Sigmoid colon (tissue), 4 donors: ENCODE data around the gene AHNAK2.

Source experiments
- POLR2A ChIP-seq, 2 donors: fragments of 450-650 bp; IDR thresholded peaks; one replicate each; pipeline ENCODE4 v1.6.1; 2016; ENCODE audit warnings: antibody characterized with exemption in 2 of 2, mild to moderate bottlenecking in 2 of 2, moderate library complexity in 2 of 2
- POLR2AphosphoS5 ChIP-seq, 4 donors: sonication (generic); formaldehyde crosslinking; IDR thresholded peaks; one replicate each; pipeline ENCODE4 v1.6.1; 2017; ENCODE audit warnings: antibody characterized with exemption in 4 of 4
- TF ChIP-seq, protein P1 (sequence below), 4 experiments: fragments of 450-650 bp in 3 of 4; fragments of 200-600 bp in 1 of 4; IDR thresholded peaks; one replicate each; pipeline ENCODE4 v1.5.1; 2016 to 2019; ENCODE audit warnings: antibody characterized with exemption in 4 of 4, mild to moderate bottlenecking in 3 of 4, moderate library complexity in 2 of 4

DNA sequence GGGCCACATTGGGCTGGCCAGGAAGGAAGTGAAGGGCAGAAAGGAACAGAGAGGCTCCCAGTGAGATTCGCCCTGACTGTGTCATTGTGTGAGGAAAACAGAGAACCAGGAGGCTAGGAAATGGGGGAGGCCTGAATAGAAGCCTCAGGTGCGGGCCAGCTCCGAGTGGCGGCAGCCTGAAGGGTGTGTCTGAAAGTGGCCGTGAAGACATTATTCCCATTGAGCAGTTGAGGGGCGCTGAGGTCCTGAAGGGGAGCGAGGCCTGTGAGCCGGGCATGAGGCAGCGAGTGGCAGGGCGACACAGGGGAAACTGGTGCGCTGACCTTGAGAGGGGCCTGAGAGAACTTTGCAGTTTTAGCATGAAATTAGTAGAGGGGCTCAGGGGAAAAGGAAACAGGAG lies 14.3 kb upstream of the AHNAK2 start:
- TF ChIP-seq, protein P1, sequence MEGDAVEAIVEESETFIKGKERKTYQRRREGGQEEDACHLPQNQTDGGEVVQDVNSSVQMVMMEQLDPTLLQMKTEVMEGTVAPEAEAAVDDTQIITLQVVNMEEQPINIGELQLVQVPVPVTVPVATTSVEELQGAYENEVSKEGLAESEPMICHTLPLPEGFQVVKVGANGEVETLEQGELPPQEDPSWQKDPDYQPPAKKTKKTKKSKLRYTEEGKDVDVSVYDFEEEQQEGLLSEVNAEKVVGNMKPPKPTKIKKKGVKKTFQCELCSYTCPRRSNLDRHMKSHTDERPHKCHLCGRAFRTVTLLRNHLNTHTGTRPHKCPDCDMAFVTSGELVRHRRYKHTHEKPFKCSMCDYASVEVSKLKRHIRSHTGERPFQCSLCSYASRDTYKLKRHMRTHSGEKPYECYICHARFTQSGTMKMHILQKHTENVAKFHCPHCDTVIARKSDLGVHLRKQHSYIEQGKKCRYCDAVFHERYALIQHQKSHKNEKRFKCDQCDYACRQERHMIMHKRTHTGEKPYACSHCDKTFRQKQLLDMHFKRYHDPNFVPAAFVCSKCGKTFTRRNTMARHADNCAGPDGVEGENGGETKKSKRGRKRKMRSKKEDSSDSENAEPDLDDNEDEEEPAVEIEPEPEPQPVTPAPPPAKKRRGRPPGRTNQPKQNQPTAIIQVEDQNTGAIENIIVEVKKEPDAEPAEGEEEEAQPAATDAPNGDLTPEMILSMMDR (IDR thresholded peaks at IDR 0.05) = no peak
- no peak for TF ChIP-seq POLR2A (IDR thresholded peaks at IDR 0.05)
- TF ChIP-seq POLR2AphosphoS5 (IDR thresholded peaks at IDR 0.05) = no peak
